GF-D8 (cell line): ENCODE measurements around the gene ACSS2.

Source experiments
- DNase-seq: peaks from one replicate; lab custom pipeline; 2025; lab: John Stamatoyannopoulos, UW

Gene ACSS2

GRCh38 chr20:34915749-34916455 is 39.5 kb downstream of the ACSS2 start:
- DNase-seq, result no peak

- DNase-seq, result no peak
Measured at GRCh38 chr20:34916774-34917354, 40.5 kb downstream of the ACSS2 start.

- DNase-seq, result no peak
Measured at GRCh38 chr20:34920055-34920454, 43.6 kb downstream of the ACSS2 start.

- no peak for DNase-seq
Measured at GRCh38 chr20:34921436-34921835, 45.0 kb downstream of the ACSS2 start.

- DNase-seq, result no peak
Measured at GRCh38 chr20:34922654-34923381, 46.4 kb downstream of the ACSS2 start.

GRCh38 chr20:34923414-34923813 is 47.0 kb downstream of the ACSS2 start:
- DNase-seq, result no peak

- DNase-seq, result no peak
Measured at GRCh38 chr20:34925341-34925740, 48.9 kb downstream of the ACSS2 start.

GRCh38 chr20:34925981-34926380 is 49.6 kb downstream of the ACSS2 start:
- no peak for DNase-seq

GRCh38 chr20:34926581-34926980 is 50.2 kb downstream of the ACSS2 start:
- DNase-seq, result no peak

- DNase-seq, result no peak
Measured at GRCh38 chr20:34927736-34928135, 51.3 kb downstream of the ACSS2 start.

GRCh38 chr20:34928411-34928810 is 52.0 kb downstream of the ACSS2 start:
- DNase-seq, result no peak

GRCh38 chr20:34931771-34932170 is 55.4 kb downstream of the ACSS2 start:
- no peak for DNase-seq

- DNase-seq, result peak; percentile 85
Measured at GRCh38 chr20:34938466-34939163, 62.2 kb downstream of the ACSS2 start.

GRCh38 chr20:34940081-34940481 is 63.7 kb downstream of the ACSS2 start:
- no peak for DNase-seq

GRCh38 chr20:34941226-34941625 is 64.8 kb downstream of the ACSS2 start:
- no peak for DNase-seq

GRCh38 chr20:34942301-34942700 is 65.9 kb downstream of the ACSS2 start:
- no peak for DNase-seq

- no peak for DNase-seq
Measured at GRCh38 chr20:34943808-34944567, 67.6 kb downstream of the ACSS2 start.

- DNase-seq, result no peak
Measured at GRCh38 chr20:34945315-34946077, 69.1 kb downstream of the ACSS2 start.

- no peak for DNase-seq
Measured at GRCh38 chr20:34946661-34947060, 70.2 kb downstream of the ACSS2 start.

- DNase-seq, result no peak
Measured at GRCh38 chr20:34947336-34947735, 70.9 kb downstream of the ACSS2 start.

- DNase-seq, result no peak
Measured at GRCh38 chr20:34948030-34948429, 71.6 kb downstream of the ACSS2 start.
